Measurements from ENCODE around the gene RPL13A. TPM values are rescaled to one million over a fixed set of nuclear protein-coding genes. Genes with fewer than 3 reads are reported as not detected.

RPL13A gene
- total RNA-seq, 2 donors from 2014 or later, result 2,414 to 3,956 TPM

- no peaks in the 10 kb centered on the region for H3K9me3 ChIP-seq
- peak overlapping the region; percentile 91 to 93 for H3K27ac ChIP-seq
- H3K4me3 ChIP-seq, result peak overlapping the region; percentile 64 to 89
- intact Hi-C loops (cut with DNase I), result loop anchor here (1.0 kb wide), 1 partner anchor 9 kb away; the partner anchor contains the start of gene RPL13A
- DNase-seq (ENCODE audit: low spot score), result no peak
- H3K4me1 ChIP-seq (replicated peaks), result no peaks in the 10 kb centered on the region
- WGBS, result 0% methylated on average over 11 of the region's 11 CpGs
- no peak for TF ChIP-seq POLR2A (IDR thresholded peaks at IDR 0.05)
- TF ChIP-seq, protein P1, sequence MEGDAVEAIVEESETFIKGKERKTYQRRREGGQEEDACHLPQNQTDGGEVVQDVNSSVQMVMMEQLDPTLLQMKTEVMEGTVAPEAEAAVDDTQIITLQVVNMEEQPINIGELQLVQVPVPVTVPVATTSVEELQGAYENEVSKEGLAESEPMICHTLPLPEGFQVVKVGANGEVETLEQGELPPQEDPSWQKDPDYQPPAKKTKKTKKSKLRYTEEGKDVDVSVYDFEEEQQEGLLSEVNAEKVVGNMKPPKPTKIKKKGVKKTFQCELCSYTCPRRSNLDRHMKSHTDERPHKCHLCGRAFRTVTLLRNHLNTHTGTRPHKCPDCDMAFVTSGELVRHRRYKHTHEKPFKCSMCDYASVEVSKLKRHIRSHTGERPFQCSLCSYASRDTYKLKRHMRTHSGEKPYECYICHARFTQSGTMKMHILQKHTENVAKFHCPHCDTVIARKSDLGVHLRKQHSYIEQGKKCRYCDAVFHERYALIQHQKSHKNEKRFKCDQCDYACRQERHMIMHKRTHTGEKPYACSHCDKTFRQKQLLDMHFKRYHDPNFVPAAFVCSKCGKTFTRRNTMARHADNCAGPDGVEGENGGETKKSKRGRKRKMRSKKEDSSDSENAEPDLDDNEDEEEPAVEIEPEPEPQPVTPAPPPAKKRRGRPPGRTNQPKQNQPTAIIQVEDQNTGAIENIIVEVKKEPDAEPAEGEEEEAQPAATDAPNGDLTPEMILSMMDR (IDR thresholded peaks at IDR 0.05), result peak in 1 of 4 experiments; percentile 1
- H3K27me3 ChIP-seq (replicated peaks; ENCODE audit: insufficient read depth), result no peaks in the 10 kb centered on the region
- peaks cover 16 to 21% of the 10 kb centered on the region in 2 donors for H3K36me3 ChIP-seq
Observed at GRCh38 chr19:49496574-49497008, 9.2 kb downstream of the RPL13A start.

DNA sequence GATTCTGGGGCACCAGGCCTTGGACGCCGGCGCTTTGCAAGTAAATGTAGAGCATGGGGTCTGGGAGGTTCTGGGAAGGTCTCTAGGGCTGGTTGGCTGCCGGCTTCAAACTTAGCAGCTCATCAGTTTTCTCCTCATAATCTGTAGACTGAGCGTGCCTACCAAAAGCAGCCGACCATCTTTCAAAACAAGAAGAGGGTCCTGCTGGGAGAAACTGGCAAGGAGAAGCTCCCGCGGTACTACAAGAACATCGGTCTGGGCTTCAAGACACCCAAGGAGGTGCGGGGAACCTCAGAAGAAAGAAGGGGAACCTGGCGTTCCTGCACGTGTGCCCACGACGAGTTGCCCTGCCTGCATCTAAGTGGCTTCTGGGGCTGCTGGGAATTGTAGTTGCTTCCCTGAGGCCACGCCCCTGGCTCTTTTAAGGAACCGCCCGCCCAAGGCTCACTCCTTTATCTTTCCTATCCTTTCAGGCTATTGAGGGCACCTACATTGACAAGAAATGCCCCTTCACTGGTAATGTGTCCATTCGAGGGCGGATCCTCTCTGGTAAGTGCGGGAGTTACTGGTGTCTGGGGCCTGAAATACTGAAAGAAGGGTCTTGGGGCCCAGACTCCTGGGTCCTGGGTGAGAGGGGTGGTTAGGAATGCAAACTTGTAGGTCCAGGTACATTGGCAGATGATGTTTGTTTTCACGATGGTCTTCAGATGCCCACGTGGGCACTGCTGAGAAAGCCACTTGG is 9.8 kb downstream of the RPL13A start:
- Histone ChIP-seq H3K27me3 (replicated peaks; ENCODE audit: insufficient read depth) (no peaks in the 10 kb centered on the region), H3K4me1 (replicated peaks) (no peaks in the 10 kb centered on the region), H3K4me3 (peak overlapping the region; percentile 64 to 89), H3K27ac (peak overlapping the region; percentile 91 to 93), H3K36me3 (peaks cover 10 to 14% of the 10 kb centered on the region in 2 donors), H3K9me3 (no peaks in the 10 kb centered on the region)
- DNase-seq (ENCODE audit: low spot score), result no peak
- 17% methylated on average over 22 of the region's 22 CpGs for WGBS
- TF ChIP-seq, protein P1 (IDR thresholded peaks at IDR 0.05), result no peak
- TF ChIP-seq POLR2A (IDR thresholded peaks at IDR 0.05) (peak; percentile 37), POLR2AphosphoS5 (IDR thresholded peaks at IDR 0.05) (peak; percentile 63)
- intact Hi-C loops (cut with DNase I), result no loop called here

DNA sequence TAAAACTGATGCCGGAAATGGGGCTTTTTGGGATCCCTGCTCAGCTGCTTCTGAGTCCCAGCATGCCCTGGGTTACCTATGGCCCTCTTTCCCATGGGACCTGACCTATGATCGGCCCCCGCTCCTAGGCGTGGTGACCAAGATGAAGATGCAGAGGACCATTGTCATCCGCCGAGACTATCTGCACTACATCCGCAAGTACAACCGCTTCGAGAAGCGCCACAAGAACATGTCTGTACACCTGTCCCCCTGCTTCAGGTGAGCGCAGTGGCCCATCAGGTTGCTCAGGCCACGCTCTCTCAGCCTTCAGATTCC is 10.3 kb downstream of the RPL13A start:
- DNase-seq (ENCODE audit: low spot score), result no peak
- Histone ChIP-seq H3K4me3 (peak overlapping the region in 1 of 2 donors; percentile 64), H3K27me3 (replicated peaks; ENCODE audit: insufficient read depth) (no peaks in the 10 kb centered on the region), H3K36me3 (peaks cover 10 to 13% of the 10 kb centered on the region in 2 donors), H3K4me1 (replicated peaks) (no peaks in the 10 kb centered on the region), H3K27ac (no peak overlapping the region), H3K9me3 (no peaks in the 10 kb centered on the region)
- WGBS, result 88% methylated on average over 12 of the region's 12 CpGs
- intact Hi-C loops (cut with DNase I), result no loop called here
- TF ChIP-seq, protein P1 (IDR thresholded peaks at IDR 0.05), result no peak
- TF ChIP-seq POLR2A (IDR thresholded peaks at IDR 0.05) (no peak), POLR2AphosphoS5 (IDR thresholded peaks at IDR 0.05) (no peak)

GRCh38 chr19:49498475-49498874 is 11.1 kb downstream of the RPL13A start:
- intact Hi-C loops (cut with DNase I), result no loop called here
- Histone ChIP-seq H3K27me3 (replicated peaks; ENCODE audit: insufficient read depth) (no peaks in the 10 kb centered on the region), H3K9me3 (no peaks in the 10 kb centered on the region), H3K36me3 (peaks cover 10 to 13% of the 10 kb centered on the region in 2 donors), H3K4me3 (no peak overlapping the region), H3K4me1 (replicated peaks) (no peaks in the 10 kb centered on the region), H3K27ac (no peak overlapping the region)
- no peak for DNase-seq (ENCODE audit: low spot score)
- TF ChIP-seq, protein P1 (IDR thresholded peaks at IDR 0.05), result no peak
- TF ChIP-seq POLR2A (IDR thresholded peaks at IDR 0.05), result no peak
- TF ChIP-seq POLR2AphosphoS5 (IDR thresholded peaks at IDR 0.05), result no peak
- 79% methylated on average over 7 of the region's 7 CpGs for WGBS

All from prostate gland (tissue), 2 donors.